OCI-LY7 (cell line): ENCODE data around the gene ZCCHC2.

Experiments
- CTCF ChIP-seq: fragments of 200-600 bp; sonication (generic); conservative IDR thresholded peaks from 2 replicates; pipeline ENCODE4 v1.5.1; 2014; ENCODE audit warnings: mild to moderate bottlenecking, antibody characterized with exemption, low read length, moderate library complexity, mixed read lengths
- EZH2phosphoT487 ChIP-seq: fragments of 200-600 bp; sonication (generic); IDR thresholded peaks from 2 replicates; pipeline ENCODE4 v1.6.1; 2018; ENCODE audit warnings: low read depth, borderline replicate concordance, mild to moderate bottlenecking, mixed run types, antibody characterized with exemption, low read length, moderate library complexity, mixed read lengths

GRCh38 chr18:62564044-62564443, 41.2 kb downstream of the ZCCHC2 start:
- TF ChIP-seq CTCF, result no peak
- TF ChIP-seq EZH2phosphoT487, result no peak
